Gastrocnemius medialis (tissue), 4 donors: ENCODE data around the gene GJB1. TPM values are rescaled to one million over a fixed set of nuclear protein-coding genes. Genes with fewer than 3 reads are reported as not detected.
"Not testable (repeated sequence)": the region's sequence is repeated elsewhere in the genome, so short reads cannot be mapped to it uniquely, and the experiment has no call there.

Experiments used
- ATAC-seq, 2 donors: fragments of 150-250 bp; one replicate each; pipeline ENCODE4 v1.9.1; 2016
- DNase-seq, 2 donors: peaks; one replicate each; pipeline ENCODE4 v3.0.0-alpha.2; 2019
- H3K27ac ChIP-seq, 4 donors: fragments of 200-600 bp; sonication (generic); 1 replicate in 1 of 4; 2 replicates in 3 of 4; pipeline ENCODE4 v1.5.1; 2016 to 2018; ENCODE audit warnings: mild to moderate bottlenecking in 2 of 4, moderate library complexity in 1 of 4
- H3K27me3 ChIP-seq, 3 donors: fragments of 200-600 bp; sonication (generic) in 2 of 3; 1 replicate in 1 of 3; 2 replicates in 2 of 3; pipeline versions ENCODE4 v1.5.1 to v1.6.0; 2016 to 2019; ENCODE audit warnings: mild to moderate bottlenecking in 1 of 3, moderate library complexity in 1 of 3
- H3K36me3 ChIP-seq, 2 donors: fragments of 200-600 bp; sonication (generic) in 1 of 2; one replicate each; pipeline ENCODE4 v1.5.1; 2017 to 2018
- H3K4me1 ChIP-seq, 2 donors: fragments of 200-600 bp; sonication (generic) in 1 of 2; one replicate each; pipeline ENCODE4 v1.5.1; 2016 to 2017; ENCODE audit warnings: mild to moderate bottlenecking in 2 of 2
- H3K4me3 ChIP-seq, 4 donors: fragments of 200-600 bp; sonication (generic) in 3 of 4; 1 replicate in 1 of 4; 2 replicates in 3 of 4; pipeline ENCODE4 v1.5.1; 2016 to 2019; ENCODE audit warnings: mild to moderate bottlenecking in 2 of 4
- H3K9me3 ChIP-seq, 3 donors: fragments of 200-600 bp; sonication (generic) in 2 of 3; 1 replicate in 1 of 3; 2 replicates in 2 of 3; pipeline ENCODE4 v1.5.1; 2016 to 2019
- POLR2A ChIP-seq, 2 donors: fragments of 450-650 bp; IDR thresholded peaks; one replicate each; pipeline ENCODE4 v1.6.1; 2017; ENCODE audit warnings: antibody characterized with exemption in 2 of 2, mild to moderate bottlenecking in 2 of 2, moderate library complexity in 2 of 2
- in situ Hi-C, 4 donors: fragments of 200-750 bp; cut with MboI; loops; one replicate each; pipeline versions ENCODE4 v1.15.0 to v1.8.0; 2017; ENCODE audit warnings: low sequenced_read_pairs in 4 of 4
- intact Hi-C: fragments of 100-400 bp; cut with DNase I; formaldehyde crosslinking; loops from one replicate; pipeline ENCODE4 v1.15.1; 2023; ENCODE audit warnings: low total_unique reads
- total RNA-seq, 4 donors: library from RNA; depleted of rRNA; stranded (reverse); fragments of >200 nt; gene quantifications; one replicate each; pipeline versions ENCODE4 v1.1.0 to v1.2.3, GENCODE V29; 2016
- TF ChIP-seq, protein P1 (sequence below), 5 experiments: fragments of 450-650 bp in 3 of 5; fragments of 200-600 bp in 2 of 5; sonication (generic) in 2 of 5; IDR thresholded peaks in 4 of 5; conservative IDR thresholded peaks in 1 of 5; 1 replicate in 4 of 5; 2 replicates in 1 of 5; pipeline ENCODE4 v1.5.1; 2016 to 2019; ENCODE audit warnings: antibody characterized with exemption in 5 of 5, mild to moderate bottlenecking in 3 of 5, moderate library complexity in 3 of 5

Gene GJB1
- total RNA-seq, 4 donors from 2014 or later = 0.24 to 0.80 TPM; not detected in 2

DNA sequence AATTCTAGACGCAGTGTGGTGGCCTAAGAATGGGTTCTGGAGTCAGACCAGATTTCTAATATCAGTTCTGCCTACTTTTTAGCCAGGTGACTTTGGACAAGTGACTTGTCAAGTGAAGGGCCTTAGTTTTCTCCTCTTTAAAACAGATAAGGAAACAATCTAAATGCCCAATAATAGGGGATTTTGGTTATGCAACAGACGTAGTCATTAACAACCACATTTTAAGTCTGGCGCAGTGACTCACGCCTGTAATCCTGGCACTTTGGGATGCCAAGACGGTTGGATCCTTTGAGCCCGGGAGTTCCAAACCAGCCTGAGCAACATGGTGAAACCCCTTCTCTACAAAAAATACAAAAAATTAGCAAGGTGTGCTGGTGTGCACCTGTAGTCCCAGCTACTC lies 33.0 kb downstream of the GJB1 start:
- ATAC-seq = no peak
- no peaks in the 10 kb centered on the region for H3K36me3 ChIP-seq
- no peak for DNase-seq
- no peaks in the 10 kb centered on the region for H3K27me3 ChIP-seq
- no peaks in the 10 kb centered on the region for H3K9me3 ChIP-seq
- intact Hi-C loops (no loop called here), in situ Hi-C loops (loop anchor here in 2 of 4 donors (25.0 kb wide), 1 partner anchor 106 kb away; the partner anchor contains the start of gene TAF1 (in 2 of the 2))
- TF ChIP-seq, protein P1, sequence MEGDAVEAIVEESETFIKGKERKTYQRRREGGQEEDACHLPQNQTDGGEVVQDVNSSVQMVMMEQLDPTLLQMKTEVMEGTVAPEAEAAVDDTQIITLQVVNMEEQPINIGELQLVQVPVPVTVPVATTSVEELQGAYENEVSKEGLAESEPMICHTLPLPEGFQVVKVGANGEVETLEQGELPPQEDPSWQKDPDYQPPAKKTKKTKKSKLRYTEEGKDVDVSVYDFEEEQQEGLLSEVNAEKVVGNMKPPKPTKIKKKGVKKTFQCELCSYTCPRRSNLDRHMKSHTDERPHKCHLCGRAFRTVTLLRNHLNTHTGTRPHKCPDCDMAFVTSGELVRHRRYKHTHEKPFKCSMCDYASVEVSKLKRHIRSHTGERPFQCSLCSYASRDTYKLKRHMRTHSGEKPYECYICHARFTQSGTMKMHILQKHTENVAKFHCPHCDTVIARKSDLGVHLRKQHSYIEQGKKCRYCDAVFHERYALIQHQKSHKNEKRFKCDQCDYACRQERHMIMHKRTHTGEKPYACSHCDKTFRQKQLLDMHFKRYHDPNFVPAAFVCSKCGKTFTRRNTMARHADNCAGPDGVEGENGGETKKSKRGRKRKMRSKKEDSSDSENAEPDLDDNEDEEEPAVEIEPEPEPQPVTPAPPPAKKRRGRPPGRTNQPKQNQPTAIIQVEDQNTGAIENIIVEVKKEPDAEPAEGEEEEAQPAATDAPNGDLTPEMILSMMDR (IDR thresholded peaks at IDR 0.05 in 4 of 5, conservative IDR thresholded peaks at IDR 0.05 in 1 of 5) = no peak
- no peak for TF ChIP-seq POLR2A (IDR thresholded peaks at IDR 0.05)
- H3K4me1 ChIP-seq = peaks cover 0 to 8% of the 10 kb centered on the region in 2 donors
- H3K4me3 ChIP-seq = no peak overlapping the region
- H3K27ac ChIP-seq = peak overlapping the region in 2 of 4 donors; percentile 94

DNA sequence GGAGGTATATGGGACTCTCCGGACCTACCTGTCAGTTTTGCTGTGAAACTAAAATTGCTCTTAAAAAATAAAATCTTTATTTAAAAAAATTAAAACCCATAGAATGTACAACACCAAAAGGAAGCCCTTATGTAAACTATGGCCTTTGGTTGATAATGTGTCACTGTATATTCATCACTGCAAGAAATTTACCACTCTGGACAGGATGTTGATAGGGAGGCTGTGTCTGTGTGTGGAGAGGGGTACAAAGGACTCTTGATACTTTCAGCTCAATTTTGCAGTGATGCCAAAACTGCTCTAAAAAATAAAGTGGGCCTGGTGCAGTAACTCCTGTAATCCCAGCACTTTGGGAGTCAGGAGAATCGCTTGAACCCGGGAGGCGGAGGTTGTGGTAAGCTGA lies 33.8 kb downstream of the GJB1 start:
- TF ChIP-seq POLR2A (IDR thresholded peaks at IDR 0.05) = no peak
- TF ChIP-seq, protein P1 (IDR thresholded peaks at IDR 0.05 in 4 of 5, conservative IDR thresholded peaks at IDR 0.05 in 1 of 5) = no peak
- no peaks in the 10 kb centered on the region for H3K27me3 ChIP-seq
- no peak for DNase-seq
- H3K27ac ChIP-seq = no peak overlapping the region
- H3K36me3 ChIP-seq = no peaks in the 10 kb centered on the region
- peaks cover 0 to 8% of the 10 kb centered on the region in 2 donors for H3K4me1 ChIP-seq
- in situ Hi-C loops (loop anchor here in 2 of 4 donors (25.0 kb wide), 1 partner anchor 105 kb away; the partner anchor contains the start of gene TAF1 (in 2 of the 2)), intact Hi-C loops (no loop called here)
- no peaks in the 10 kb centered on the region for H3K9me3 ChIP-seq
- no peak for ATAC-seq
- no peak overlapping the region for H3K4me3 ChIP-seq

DNA sequence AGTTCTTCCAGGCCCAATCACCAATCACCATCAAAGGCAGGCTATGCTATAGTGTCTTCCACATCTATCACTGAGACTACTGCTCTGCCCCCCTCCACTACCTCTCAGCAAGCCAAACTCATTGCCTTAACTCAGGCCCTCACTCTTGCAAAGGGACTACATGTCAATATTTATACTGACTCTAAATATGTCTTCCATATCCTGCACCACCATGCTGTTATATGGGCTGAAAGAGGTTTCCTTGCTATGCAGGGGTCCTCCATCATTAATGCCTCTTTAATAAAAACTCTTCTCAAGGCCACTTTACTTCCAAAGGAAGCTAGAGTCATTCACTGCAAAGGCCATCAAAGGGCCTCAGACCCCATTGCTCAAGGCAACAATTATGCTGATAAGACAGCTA lies 45.6 kb downstream of the GJB1 start:
- H3K27me3 ChIP-seq, H3K27ac ChIP-seq, DNase-seq, H3K9me3 ChIP-seq, H3K4me1 ChIP-seq, ATAC-seq, H3K4me3 ChIP-seq, H3K36me3 ChIP-seq, intact Hi-C loops: not testable (repeated sequence)
- in situ Hi-C loops = loop anchor here in 2 of 4 donors (25.0 kb wide), 1 partner anchor 94 kb away; the partner anchor contains the start of gene TAF1 (in 2 of the 2)

DNA sequence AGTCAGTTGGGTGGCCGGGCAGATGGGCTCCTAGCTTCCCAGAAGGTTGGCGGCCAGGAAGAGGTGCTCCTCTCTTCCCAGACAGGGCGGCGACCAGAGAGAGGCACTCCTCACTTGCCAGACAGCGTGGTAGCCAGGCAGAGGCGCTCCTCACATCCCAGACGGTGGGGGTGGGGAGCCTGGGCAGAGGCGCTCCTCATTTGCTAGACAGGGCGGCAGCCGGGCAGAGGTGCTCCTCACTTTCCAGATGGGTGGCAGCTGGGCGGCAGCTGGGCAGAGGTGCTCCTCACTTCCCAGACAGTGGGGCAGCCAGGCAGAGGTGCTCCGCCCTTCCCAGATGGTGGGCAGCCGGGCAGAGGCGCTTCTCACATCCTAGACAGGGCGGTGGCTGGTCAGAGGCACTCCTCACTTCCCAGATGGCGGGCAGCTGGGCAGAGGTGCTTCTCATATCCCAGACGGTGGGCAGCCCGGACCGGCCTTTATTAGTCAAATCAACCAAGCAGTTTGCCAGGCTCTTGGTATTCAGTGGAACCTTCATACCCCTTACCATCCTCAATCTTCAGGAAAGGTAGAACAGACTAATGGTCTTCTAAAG lies 46.9 kb downstream of the GJB1 start:
- TF ChIP-seq, protein P1 (IDR thresholded peaks at IDR 0.05 in 4 of 5, conservative IDR thresholded peaks at IDR 0.05 in 1 of 5) = no peak
- TF ChIP-seq POLR2A (IDR thresholded peaks at IDR 0.05) = no peak
- no peaks in the 10 kb centered on the region for H3K36me3 ChIP-seq
- H3K27ac ChIP-seq = no peak overlapping the region
- intact Hi-C loops = no loop called here
- H3K9me3 ChIP-seq = no peaks in the 10 kb centered on the region
- no peak overlapping the region for H3K4me3 ChIP-seq
- no peaks in the 10 kb centered on the region for H3K27me3 ChIP-seq
- DNase-seq = no peak
- in situ Hi-C loops = loop anchor here in 2 of 4 donors (25.0 kb wide), 1 partner anchor 92 kb away; the partner anchor contains the start of gene TAF1 (in 2 of the 2)
- ATAC-seq = no peak
- H3K4me1 ChIP-seq = no peaks in the 10 kb centered on the region

DNA sequence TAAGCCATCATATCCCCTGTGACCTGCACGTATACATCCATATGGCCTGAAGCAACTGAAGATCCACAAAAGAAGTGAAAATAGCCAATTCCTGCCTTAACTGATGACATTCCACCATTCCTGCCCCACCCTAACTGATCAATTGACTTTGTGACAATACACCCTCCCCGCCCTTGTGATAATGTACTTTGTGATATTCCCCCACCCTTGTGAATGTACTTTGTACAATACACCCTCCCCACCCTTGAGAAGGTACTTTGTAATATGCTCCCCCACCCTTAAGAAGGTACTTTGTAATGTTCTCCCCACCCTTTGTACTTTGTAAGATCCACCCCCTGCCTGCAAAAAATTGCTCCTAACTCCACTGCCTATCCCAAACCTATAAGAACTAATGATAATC lies 49.3 kb downstream of the GJB1 start:
- in situ Hi-C loops = loop anchor here in 2 of 4 donors (25.0 kb wide), 1 partner anchor 90 kb away; the partner anchor contains the start of gene TAF1 (in 2 of the 2)
- ATAC-seq, DNase-seq, H3K4me3 ChIP-seq, H3K4me1 ChIP-seq, H3K9me3 ChIP-seq, H3K36me3 ChIP-seq, H3K27ac ChIP-seq, intact Hi-C loops, H3K27me3 ChIP-seq: not testable (repeated sequence)

Other genes with a start within 250 kb of the GJB1 start
- 10 to 100 TPM; 31.7 to 66.9 (median 43.4) TPM for gene SNX12, start 154.9 kb upstream of the GJB1 start, total RNA-seq
- gene FOXO4, start 127.4 kb upstream of the GJB1 start, total RNA-seq = 10 to 100 TPM; 35.2 to 48.0 (median 41.8) TPM
- not detected for gene CXorf65, start 116.5 kb upstream of the GJB1 start, total RNA-seq
- gene IL2RG, start 111.6 kb upstream of the GJB1 start, total RNA-seq = 1 to 10 TPM in 2 of 4 donors, under 1 TPM in 1, not detected in 1; 0.78 to 3.6 (median 1.3) TPM
- gene MED12, start 104.6 kb upstream of the GJB1 start, total RNA-seq = 10 to 100 TPM; 11.8 to 25.5 (median 17.4) TPM
- under 1 TPM in 3 of 4 donors, not detected in 1; 0.31 to 0.39 (median 0.31) TPM for gene NLGN3, start 78.4 kb upstream of the GJB1 start, total RNA-seq
- 10 to 100 TPM in 1 of 4 donors, 1 to 10 TPM in 3; 7.1 to 10.2 (median 8.9) TPM for gene ZMYM3, start 30.9 kb downstream of the GJB1 start, total RNA-seq
- gene NONO, start 60.4 kb downstream of the GJB1 start, total RNA-seq = 100 to 1,000 TPM in 1 of 4 donors, 10 to 100 TPM in 3; 90.5 to 101 (median 92.9) TPM
- 10 to 100 TPM in 1 of 4 donors, 1 to 10 TPM in 3; 2.4 to 17.1 (median 5.4) TPM for gene ITGB1BP2, start 78.5 kb downstream of the GJB1 start, total RNA-seq
- 10 to 100 TPM; 13.2 to 21.7 (median 19.1) TPM for gene TAF1, start 143.1 kb downstream of the GJB1 start, total RNA-seq